Calu3 (cell line): ENCODE data around the gene SESN2. TPM values are rescaled to one million over a fixed set of nuclear protein-coding genes. Genes with fewer than 3 reads are reported as not detected.

ENCODE experiments used
- BruUV-seq: library from RNA; stranded (reverse); fragments of 400-500 nt; replicated peaks from 2 replicates; lab custom pipeline; 2021; lab: Mats Ljungman, UMichigan
- CTCF ChIA-PET: fragments of 300-600 bp; sonication (Branson Sonifier 250); formaldehyde crosslinking; loops from one replicate; lab custom pipeline; 2022; ENCODE audit warnings: antibody characterized with exemption; lab: Charles Lee
- DNase-seq: peaks from one replicate; pipeline ENCODE4 v3.0.0; 2022
- H3K27ac Mint-ChIP-seq: one replicate; pipeline ENCODE4 v1.8.0; 2022; ENCODE audit warnings: mixed read lengths; ENCODE audit not compliant: unreplicated experiment
- H3K27me3 Mint-ChIP-seq: one replicate; pipeline ENCODE4 v1.8.0; 2022; ENCODE audit warnings: mixed read lengths; ENCODE audit not compliant: unreplicated experiment
- H3K36me3 Mint-ChIP-seq: one replicate; pipeline ENCODE4 v1.8.0; 2022; ENCODE audit warnings: mild to moderate bottlenecking, moderate library complexity, mixed read lengths; ENCODE audit not compliant: insufficient read depth, unreplicated experiment
- H3K4me1 Mint-ChIP-seq: one replicate; pipeline ENCODE4 v1.8.0; 2022; ENCODE audit warnings: mild to moderate bottlenecking, low read depth, mixed read lengths; ENCODE audit not compliant: unreplicated experiment
- H3K4me3 Mint-ChIP-seq: one replicate; pipeline ENCODE4 v1.8.0; 2022; ENCODE audit warnings: mild to moderate bottlenecking, low read depth, moderate library complexity, mixed read lengths; ENCODE audit not compliant: unreplicated experiment
- H3K9me3 Mint-ChIP-seq: one replicate; pipeline ENCODE4 v1.8.0; 2022; ENCODE audit warnings: low read depth, mixed read lengths; ENCODE audit not compliant: unreplicated experiment
- CTCF ChIP-seq: fragments of 200-600 bp; IDR thresholded peaks from one replicate; pipeline ENCODE4 v1.8.0; 2022; ENCODE audit warnings: antibody characterized with exemption; ENCODE audit not compliant: unreplicated experiment
- intact Hi-C: fragments of 100-400 bp; cut with micrococcal nuclease; formaldehyde crosslinking; loops from one replicate; pipeline ENCODE4 v1.10.0; 2022; ENCODE audit not compliant: unreplicated experiment
- total RNA-seq: library from RNA; stranded (reverse); gene quantifications from 2 replicates; pipeline ENCODE4 v1.2.3, GENCODE V29; 2022

Gene SESN2
- total RNA-seq, 1 experiment from 2014 or later = 13.0 TPM

- no peak overlapping the region for H3K4me3 Mint-ChIP-seq
- CTCF ChIA-PET = interaction anchor here (1.5 kb wide), 1 partner anchor 9 kb away, joined by 8 read pairs; no protein-coding TSS in a partner anchor
- H3K27ac Mint-ChIP-seq = peak overlapping the region; percentile 99
- BruUV-seq = no TSS peak
- H3K4me1 Mint-ChIP-seq = peaks cover 18% of the 10 kb centered on the region
- no peaks in the 10 kb centered on the region for H3K9me3 Mint-ChIP-seq
- intact Hi-C loops = no loop called here
- DNase-seq = no peak
- peaks cover 35% of the 10 kb centered on the region for H3K36me3 Mint-ChIP-seq
- no peaks in the 10 kb centered on the region for H3K27me3 Mint-ChIP-seq
- no peak for TF ChIP-seq CTCF
Observed at GRCh38 chr1:28257736-28258135, 1.6 kb upstream of the SESN2 start.

- H3K9me3 Mint-ChIP-seq = no peaks in the 10 kb centered on the region
- intact Hi-C loops = no loop called here
- no peak for DNase-seq
- peaks cover 18% of the 10 kb centered on the region for H3K4me1 Mint-ChIP-seq
- no peak for TF ChIP-seq CTCF
- CTCF ChIA-PET = interaction anchor here (0.5 to 1.5 kb wide), 2 partner anchors 10 to 111 kb away, joined by 3 to 8 read pairs; no protein-coding TSS in a partner anchor
- H3K4me3 Mint-ChIP-seq = peak overlapping the region; percentile 77
- peak overlapping the region; percentile 99 for H3K27ac Mint-ChIP-seq
- H3K27me3 Mint-ChIP-seq = no peaks in the 10 kb centered on the region
- TSS peak; percentile 89 for BruUV-seq
- peaks cover 35% of the 10 kb centered on the region for H3K36me3 Mint-ChIP-seq
Observed at GRCh38 chr1:28258628-28259251, 578 bp upstream of the SESN2 start.

- CTCF ChIA-PET = interaction anchor here (0.6 to 1.7 kb wide), 3 partner anchors 11 to 55 kb away, joined by 3 to 9 read pairs (median 4); no protein-coding TSS in a partner anchor
- TF ChIP-seq CTCF = no peak
- Mint-ChIP-seq H3K27me3 (no peaks in the 10 kb centered on the region), H3K4me3 (peak overlapping the region; percentile 77), H3K4me1 (peaks cover 18% of the 10 kb centered on the region), H3K9me3 (no peaks in the 10 kb centered on the region), H3K27ac (no peak overlapping the region), H3K36me3 (peaks cover 35% of the 10 kb centered on the region)
- no TSS peak for BruUV-seq
- intact Hi-C loops = no loop called here
- DNase-seq = peak; percentile 46
Observed at GRCh38 chr1:28259934-28260802, 850 bp downstream of the SESN2 start.

- no peaks in the 10 kb centered on the region for H3K9me3 Mint-ChIP-seq
- H3K36me3 Mint-ChIP-seq = peaks cover 35% of the 10 kb centered on the region
- no peak for DNase-seq
- no peak for TF ChIP-seq CTCF
- intact Hi-C loops = no loop called here
- CTCF ChIA-PET = interaction anchor here (0.6 to 1.7 kb wide), 3 partner anchors 12 to 43 kb away, joined by 3 to 9 read pairs (median 4); no protein-coding TSS in a partner anchor
- H3K4me3 Mint-ChIP-seq = peak overlapping the region; percentile 77
- peaks cover 23% of the 10 kb centered on the region for H3K4me1 Mint-ChIP-seq
- H3K27me3 Mint-ChIP-seq = no peaks in the 10 kb centered on the region
- BruUV-seq = no TSS peak
- H3K27ac Mint-ChIP-seq = no peak overlapping the region
Observed at GRCh38 chr1:28260803-28261174, 1.5 kb downstream of the SESN2 start.
